Astrocyte of the cerebellum (primary cell): ENCODE data around the gene FGFR3.

Experiments
- DNase-seq: peaks from one replicate; pipeline ENCODE4 v3.0.0-alpha.2; 2011; ENCODE audit warnings: low read depth
- H3K4me3 ChIP-seq: 2 replicates; pipeline ENCODE4 v1.5.1; 2011; ENCODE audit warnings: mild to moderate bottlenecking, low read depth, low read length, moderate library complexity
- CTCF ChIP-seq: IDR thresholded peaks from 2 replicates; pipeline ENCODE4 v1.5.1; 2012; ENCODE audit warnings: low read length, low read depth, moderate library complexity, mild to moderate bottlenecking; ENCODE audit errors: missing control alignments
- in situ Hi-C: cut with HindIII; loops from 2 replicates; pipeline ENCODE4 v1.10.0; 2017; ENCODE audit warnings: low sequenced_read_pairs

The FGFR3 gene

GRCh38 chr4:1850276-1850675, 57.2 kb downstream of the FGFR3 start:
- in situ Hi-C loops = no loop called here
- no peak for DNase-seq
- no peak overlapping the region for H3K4me3 ChIP-seq
- TF ChIP-seq CTCF = no peak

GRCh38 chr4:1851160-1851559, 58.1 kb downstream of the FGFR3 start:
- DNase-seq = no peak
- in situ Hi-C loops = no loop called here
- no peak for TF ChIP-seq CTCF
- H3K4me3 ChIP-seq = no peak overlapping the region

GRCh38 chr4:1851575-1852410, 58.7 kb downstream of the FGFR3 start:
- TF ChIP-seq CTCF = no peak
- no peak for DNase-seq
- in situ Hi-C loops = no loop called here
- no peak overlapping the region for H3K4me3 ChIP-seq

- H3K4me3 ChIP-seq = no peak overlapping the region
- DNase-seq = no peak
- in situ Hi-C loops = no loop called here
- no peak for TF ChIP-seq CTCF
These were observed 60.0 kb downstream of the FGFR3 start for GRCh38 chr4:1852904-1853623.

GRCh38 chr4:1854752-1855151, 61.7 kb downstream of the FGFR3 start:
- in situ Hi-C loops = loop anchor here (5.0 kb wide), 1 partner anchor 42 kb away; no protein-coding TSS in a partner anchor
- H3K4me3 ChIP-seq = peak overlapping the region; percentile 82
- no peak for TF ChIP-seq CTCF
- DNase-seq = no peak

GRCh38 chr4:1855333-1856070, 62.4 kb downstream of the FGFR3 start:
- no peak for DNase-seq
- peak overlapping the region; percentile 82 for H3K4me3 ChIP-seq
- no peak for TF ChIP-seq CTCF
- in situ Hi-C loops = loop anchor here (5.0 kb wide), 1 partner anchor 43 kb away; no protein-coding TSS in a partner anchor
